H9 (cell line): ENCODE data around the gene LPAR1. TPM values are rescaled to one million over a fixed set of nuclear protein-coding genes. Genes with fewer than 3 reads are reported as not detected.
"Not testable (repeated sequence)": the region's sequence is repeated elsewhere in the genome, so short reads cannot be mapped to it uniquely, and the experiment has no call there.

ENCODE experiments used
- DNase-seq: peaks from one replicate; pipeline ENCODE4 v3.0.0-alpha.2; 2017
- H2AFZ ChIP-seq: one replicate; pipeline ENCODE4 v1.6.1; 2013; ENCODE audit warnings: mild to moderate bottlenecking, low read length, control low read depth, moderate library complexity
- H2AK5ac ChIP-seq: 2 replicates; pipeline ENCODE4 v1.6.1; 2013; ENCODE audit warnings: low read length, control low read depth, mixed read lengths; ENCODE audit not compliant: insufficient read length
- H2BK120ac ChIP-seq: one replicate; pipeline ENCODE4 v1.6.1; 2013; ENCODE audit warnings: low read depth, mild to moderate bottlenecking, low read length, control low read depth, inconsistent platforms; ENCODE audit not compliant: poor library complexity, severe bottlenecking
- H2BK12ac ChIP-seq: 2 replicates; pipeline ENCODE4 v1.6.1; 2013; ENCODE audit warnings: low read length, control low read depth, mixed read lengths, low read depth; ENCODE audit not compliant: insufficient read length
- H2BK15ac ChIP-seq: 2 replicates; pipeline ENCODE4 v1.6.1; 2013; ENCODE audit warnings: low read depth, low read length, control low read depth
- H2BK20ac ChIP-seq: one replicate; pipeline ENCODE4 v1.6.1; 2013; ENCODE audit warnings: low read depth, mild to moderate bottlenecking, low read length, control low read depth, inconsistent platforms; ENCODE audit not compliant: poor library complexity, severe bottlenecking
- H2BK5ac ChIP-seq: 2 replicates; pipeline ENCODE4 v1.6.1; 2013; ENCODE audit warnings: low read length, control low read depth, mixed read lengths; ENCODE audit not compliant: insufficient read length
- H3K14ac ChIP-seq: 2 replicates; pipeline ENCODE4 v1.6.1; 2013; ENCODE audit warnings: low read length, control low read depth; ENCODE audit not compliant: insufficient read depth
- H3K18ac ChIP-seq: 2 replicates; pipeline ENCODE4 v1.6.1; 2013; ENCODE audit warnings: low read depth, mild to moderate bottlenecking, mixed read lengths, low read length, control low read depth; ENCODE audit not compliant: insufficient read length
- H3K23ac ChIP-seq: 2 replicates; pipeline ENCODE4 v1.6.1; 2013; ENCODE audit warnings: low read length, control low read depth, mixed read lengths, low read depth; ENCODE audit not compliant: insufficient read length
- H3K23me2 ChIP-seq: 2 replicates; pipeline ENCODE4 v1.6.1; 2013; ENCODE audit warnings: low read depth, mild to moderate bottlenecking, mixed read lengths, low read length, control low read depth; ENCODE audit not compliant: insufficient read length, poor library complexity, severe bottlenecking
- H3K27ac ChIP-seq: 2 replicates; pipeline ENCODE4 v1.5.1; 2013; ENCODE audit warnings: low read length, control low read depth, mixed read lengths, low read depth; ENCODE audit not compliant: insufficient read length
- H3K27me3 ChIP-seq: 2 replicates; pipeline ENCODE4 v1.6.1; 2013; ENCODE audit warnings: low read length, control low read depth, inconsistent platforms; ENCODE audit not compliant: insufficient read depth
- H3K4ac ChIP-seq: 2 replicates; pipeline ENCODE4 v1.6.1; 2013; ENCODE audit warnings: low read depth, mild to moderate bottlenecking, control low read depth, inconsistent platforms, low read length, moderate library complexity
- H3K4me1 ChIP-seq: 2 replicates; pipeline ENCODE4 v1.6.1; 2013; ENCODE audit warnings: low read length, control low read depth, inconsistent platforms; ENCODE audit not compliant: insufficient read depth
- H3K4me2 ChIP-seq: 2 replicates; pipeline ENCODE4 v1.6.1; 2013; ENCODE audit warnings: low read length, control low read depth, mixed read lengths; ENCODE audit not compliant: insufficient read length, insufficient read depth
- H3K56ac ChIP-seq: 2 replicates; pipeline ENCODE4 v1.6.1; 2013; ENCODE audit warnings: low read depth, mild to moderate bottlenecking, mixed read lengths, low read length, control low read depth; ENCODE audit not compliant: insufficient read length
- H3K79me1 ChIP-seq: 2 replicates; pipeline ENCODE4 v1.6.1; 2013; ENCODE audit warnings: low read depth, mild to moderate bottlenecking, moderate library complexity, low read length, control low read depth, inconsistent platforms; ENCODE audit not compliant: insufficient read depth, poor library complexity, severe bottlenecking
- H3K79me2 ChIP-seq: 2 replicates; pipeline ENCODE4 v1.6.1; 2013; ENCODE audit warnings: low read length, control low read depth, inconsistent platforms; ENCODE audit not compliant: insufficient read depth
- H3K9ac ChIP-seq: 2 replicates; pipeline ENCODE4 v1.6.1; 2013; ENCODE audit warnings: low read length, control low read depth, mixed read lengths; ENCODE audit not compliant: insufficient read length; ENCODE audit errors: extremely low read depth
- H3K9me3 ChIP-seq: one replicate; pipeline ENCODE4 v1.6.1; 2013; ENCODE audit warnings: low read depth, low read length, inconsistent platforms; ENCODE audit not compliant: control insufficient read depth
- H3T11ph ChIP-seq: one replicate; pipeline ENCODE4 v1.6.1; 2013; ENCODE audit warnings: mild to moderate bottlenecking, low read length, control low read depth, inconsistent platforms
- H4K20me1 ChIP-seq: one replicate; pipeline ENCODE4 v1.6.1; 2013; ENCODE audit not compliant: control insufficient read depth, insufficient read length, insufficient read depth
- H4K5ac ChIP-seq: 2 replicates; pipeline ENCODE4 v1.6.1; 2013; ENCODE audit warnings: low read depth, mild to moderate bottlenecking, mixed read lengths, low read length, control low read depth; ENCODE audit not compliant: insufficient read length
- H4K8ac ChIP-seq: replicated peaks from 2 replicates; pipeline ENCODE4 v1.6.1; 2013; ENCODE audit warnings: low read length, control low read depth, mixed read lengths, low read depth; ENCODE audit not compliant: insufficient read length
- H4K91ac ChIP-seq: 2 replicates; pipeline ENCODE4 v1.6.1; 2013; ENCODE audit warnings: low read depth, mild to moderate bottlenecking, moderate library complexity, mixed read lengths, low read length, control low read depth; ENCODE audit not compliant: insufficient read length
- H3K27ac Mint-ChIP-seq, 3 experiments: 2 replicates in 2 of 3; 3 replicates in 1 of 3; pipeline ENCODE4 v1.8.0; 2020 to 2021; ENCODE audit warnings: mixed read lengths in 3 of 3, mild to moderate bottlenecking in 1 of 3, moderate library complexity in 1 of 3
- H3K27me3 Mint-ChIP-seq: 2 replicates; pipeline ENCODE4 v1.8.0; 2021; ENCODE audit warnings: low read depth, mild to moderate bottlenecking, moderate library complexity, mixed read lengths
- H3K36me3 Mint-ChIP-seq, 3 experiments: 2 replicates in 2 of 3; 3 replicates in 1 of 3; pipeline ENCODE4 v1.8.0; 2020 to 2021; ENCODE audit warnings: low read depth in 3 of 3, mixed read lengths in 3 of 3; ENCODE audit not compliant: insufficient read depth in 1 of 3
- H3K4me1 Mint-ChIP-seq, 2 experiments: 2 replicates each; pipeline ENCODE4 v1.8.0; 2020; ENCODE audit warnings: mixed read lengths in 2 of 2
- H3K4me3 Mint-ChIP-seq, 2 experiments: 2 replicates in 1 of 2; 3 replicates in 1 of 2; pipeline ENCODE4 v1.8.0; 2020 to 2021; ENCODE audit warnings: mild to moderate bottlenecking in 2 of 2, mixed read lengths in 2 of 2, moderate library complexity in 1 of 2
- H3K9me3 Mint-ChIP-seq, 2 experiments: 2 replicates in 1 of 2; 3 replicates in 1 of 2; pipeline ENCODE4 v1.8.0; 2020; ENCODE audit warnings: mild to moderate bottlenecking in 2 of 2, mixed read lengths in 2 of 2, moderate library complexity in 1 of 2
- CTCF ChIP-seq: fragments of 200-600 bp; sonication (generic); conservative IDR thresholded peaks from 3 replicates; pipeline ENCODE4 v1.8.0; 2021; ENCODE audit warnings: antibody characterized with exemption, mild to moderate bottlenecking
- WGBS: extraction: QIAGEN DNeasy Blood & Tissue Kit; methylation state at CpG from one replicate; pipeline ENCODE4 v1.1.7; 2013; ENCODE audit warnings: missing lambda C conversion rate, low lambda C conversion rate, mixed read lengths; ENCODE audit not compliant: insufficient read length; ENCODE audit errors: extremely low coverage; 5-methylcytosine and 5-hydroxymethylcytosine counted together
- total RNA-seq: library from RNA; stranded (reverse); gene quantifications from 2 replicates; pipeline ENCODE4 v1.2.1, GENCODE V29; 2021

The LPAR1 gene
- total RNA-seq, 1 experiment from 2014 or later, result 1.3 TPM

- Histone ChIP-seq H3K4me1 (no peaks in the 10 kb centered on the region), H3K9ac (no peak overlapping the region), H4K5ac (no peak overlapping the region), H3K56ac (no peak overlapping the region), H2BK120ac (no peak overlapping the region), H2BK15ac (no peak overlapping the region), H3T11ph (no peak overlapping the region), H3K79me2 (no peaks in the 10 kb centered on the region), H3K14ac (no peak overlapping the region), H4K8ac (no peak overlapping the region), H2AK5ac (no peak overlapping the region), H4K20me1 (no peaks in the 10 kb centered on the region), H3K27ac (no peak overlapping the region), H3K4ac (no peak overlapping the region), H3K4me2 (no peak overlapping the region), H3K79me1 (no peaks in the 10 kb centered on the region), H4K91ac (no peak overlapping the region), H2BK20ac (no peak overlapping the region), H3K27me3 (no peaks in the 10 kb centered on the region), H2AFZ (no peak overlapping the region), H3K23ac (no peak overlapping the region), H3K18ac (no peak overlapping the region), H2BK12ac (no peak overlapping the region), H3K9me3 (peaks cover 10% of the 10 kb centered on the region), H3K23me2 (no peaks in the 10 kb centered on the region), H2BK5ac (no peak overlapping the region)
- Mint-ChIP-seq H3K4me1 (peaks cover 3 to 5% of the 10 kb centered on the region in 2 experiments; a peak in 2 of 4 replicates), H3K4me3 (no peak overlapping the region), H3K27ac (no peak overlapping the region), H3K36me3 (peaks cover 10 to 27% (median 26%) of the 10 kb centered on the region in 3 experiments), H3K9me3 (peaks cover 27 to 29% of the 10 kb centered on the region in 2 experiments), H3K27me3 (no peaks in the 10 kb centered on the region; the same call in 1 of the 2 replicates)
- no CpG with 5 or more reads among the region's 2 CpGs for WGBS
- no peak for TF ChIP-seq CTCF
- DNase-seq, result no peak
Observed at GRCh38 chr9:110864011-110864410, 174.3 kb downstream of the LPAR1 start.

- H3K4me1 ChIP-seq, H3K4me1 Mint-ChIP-seq, H3K27ac ChIP-seq, H3K18ac ChIP-seq, H4K8ac ChIP-seq, H3K27me3 Mint-ChIP-seq, H4K91ac ChIP-seq, H3K4me3 Mint-ChIP-seq, DNase-seq, H3K27me3 ChIP-seq, H2BK5ac ChIP-seq, H3K14ac ChIP-seq, H3K4me2 ChIP-seq, H2BK15ac ChIP-seq, H3K4ac ChIP-seq, H4K5ac ChIP-seq, H2BK120ac ChIP-seq, H3K9ac ChIP-seq, H3K23ac ChIP-seq, H3K27ac Mint-ChIP-seq, H3K79me2 ChIP-seq, H3K56ac ChIP-seq, H3K79me1 ChIP-seq, H2AK5ac ChIP-seq, H2BK20ac ChIP-seq, H3T11ph ChIP-seq, H2BK12ac ChIP-seq, H3K23me2 ChIP-seq, H4K20me1 ChIP-seq, H2AFZ ChIP-seq: not testable (repeated sequence)
- peaks cover 29 to 36% of the 10 kb centered on the region in 2 experiments for H3K9me3 Mint-ChIP-seq
- peaks cover 10% of the 10 kb centered on the region for H3K9me3 ChIP-seq
- peaks cover 10 to 27% (median 26%) of the 10 kb centered on the region in 3 experiments for H3K36me3 Mint-ChIP-seq
- WGBS, result no CpG with 5 or more reads among the region's 4 CpGs
Observed at GRCh38 chr9:110861370-110862110, 176.7 kb downstream of the LPAR1 start.
